Endothelial cell of umbilical vein (primary cell): ENCODE data around the gene SBK1. TPM values are rescaled to one million over a fixed set of nuclear protein-coding genes. Genes with fewer than 3 reads are reported as not detected.

Experiments used
- BruUV-seq: library from RNA; stranded (reverse); fragments of 400-500 nt; replicated peaks from 2 replicates; lab custom pipeline; 2021; lab: Mats Ljungman, UMichigan
- CTCF ChIA-PET: fragments of 300-600, 350-600 bp; sonication (Branson Sonifier 250); formaldehyde crosslinking; loops from one replicate; lab custom pipeline; 2021; ENCODE audit warnings: antibody characterized with exemption, inconsistent platforms; lab: Charles Lee
- POLR2A ChIA-PET: fragments of 300-600, 350-600 bp; sonication (Branson Sonifier 250); formaldehyde crosslinking; loops from one replicate; lab custom pipeline; 2021; ENCODE audit warnings: antibody characterized with exemption, inconsistent platforms; lab: Charles Lee
- DNase-seq: peaks from one replicate; pipeline ENCODE4 v3.0.0-alpha.2; 2011; ENCODE audit warnings: low read depth, low spot score
- FAIRE-seq: peaks from 2 replicates; lab custom pipeline; 2011; peaks lifted over from hg19 to GRCh38; lab: Jason Lieb, UNC
- H2AFZ ChIP-seq: 2 replicates; pipeline ENCODE4 v1.6.0; 2012; ENCODE audit warnings: low read depth, low read length, control low read depth, inconsistent platforms
- H3K27ac ChIP-seq: 2 replicates; pipeline ENCODE4 v1.5.1; 2011; ENCODE audit warnings: low read depth, mild to moderate bottlenecking, control low read depth, low read length, moderate library complexity; ENCODE audit not compliant: insufficient read depth
- H3K27me3 ChIP-seq, 2 experiments: 2 replicates each; pipeline versions ENCODE4 v1.6.0 to v1.6.1; 2011; ENCODE audit warnings: low read length in 2 of 2, mixed read lengths in 1 of 2; ENCODE audit not compliant: control insufficient read depth in 2 of 2, insufficient read depth in 2 of 2
- H3K36me3 ChIP-seq, 2 experiments: 2 replicates in 1 of 2; 3 replicates in 1 of 2; pipeline ENCODE4 v1.5.1; 2011; ENCODE audit warnings: low read length in 2 of 2, mild to moderate bottlenecking in 1 of 2, moderate library complexity in 1 of 2; ENCODE audit not compliant: control insufficient read depth in 2 of 2, insufficient read depth in 2 of 2; ENCODE audit errors: extremely low read depth in 1 of 2
- H3K4me1 ChIP-seq: 3 replicates; pipeline ENCODE4 v1.5.1; 2011; ENCODE audit warnings: mild to moderate bottlenecking, low read length; ENCODE audit not compliant: control insufficient read depth, insufficient read depth; ENCODE audit errors: extremely low read depth
- H3K4me2 ChIP-seq: 2 replicates; pipeline ENCODE4 v1.6.1; 2011; ENCODE audit warnings: low read length, control low read depth, mixed read lengths; ENCODE audit not compliant: insufficient read depth
- H3K4me3 ChIP-seq, 3 experiments: fragments of 200-600 bp in 1 of 3; sonication (generic), shearing (Covaris generic) in 1 of 3; replicated peaks in 1 of 3; 2 replicates each; pipeline ENCODE4 v1.5.1; 2011 to 2016; ENCODE audit warnings: control low read depth in 3 of 3, low read length in 3 of 3, mild to moderate bottlenecking in 2 of 3, inconsistent platforms in 1 of 3, low read depth in 1 of 3, moderate library complexity in 1 of 3; ENCODE audit not compliant: insufficient read depth in 1 of 3
- H3K79me2 ChIP-seq: 2 replicates; pipeline ENCODE4 v1.6.0; 2012; ENCODE audit warnings: low read length, inconsistent platforms; ENCODE audit not compliant: control insufficient read depth, insufficient read depth
- H3K9ac ChIP-seq: replicated peaks from 2 replicates; pipeline ENCODE3; 2011; ENCODE audit warnings: low read length, control low read depth; ENCODE audit not compliant: insufficient read depth; ENCODE audit errors: extremely low read depth
- H3K9me1 ChIP-seq: replicated peaks from 3 replicates; pipeline ENCODE4 v1.6.0; 2011; ENCODE audit warnings: mild to moderate bottlenecking, low read length; ENCODE audit not compliant: control insufficient read depth, insufficient read depth; ENCODE audit errors: extremely low read depth
- H3K9me3 ChIP-seq: replicated peaks from 2 replicates; pipeline ENCODE4 v1.5.1; 2012; ENCODE audit warnings: low read length, inconsistent platforms; ENCODE audit not compliant: control insufficient read depth, insufficient read depth
- H4K20me1 ChIP-seq: replicated peaks from 2 replicates; pipeline ENCODE3; 2011; ENCODE audit warnings: mild to moderate bottlenecking, low read length; ENCODE audit not compliant: control insufficient read depth, insufficient read depth; ENCODE audit errors: extremely low read depth
- EZH2 ChIP-seq: IDR thresholded peaks from 2 replicates; pipeline ENCODE4 v1.6.1; 2012; ENCODE audit warnings: borderline replicate concordance, low read depth, mild to moderate bottlenecking, moderate library complexity, low read length, inconsistent platforms; ENCODE audit not compliant: severe bottlenecking
- FOS ChIP-seq: IDR thresholded peaks from 2 replicates; pipeline ENCODE4 v1.6.1; 2011; ENCODE audit warnings: mild to moderate bottlenecking, low read length, moderate library complexity, borderline replicate concordance; ENCODE audit not compliant: insufficient read depth
- GATA2 ChIP-seq: IDR thresholded peaks from 2 replicates; pipeline ENCODE4 v1.7.0; 2011; ENCODE audit warnings: low read depth, mild to moderate bottlenecking, moderate library complexity, mixed read lengths, low read length; ENCODE audit not compliant: insufficient read length, insufficient read depth
- JUN ChIP-seq: IDR thresholded peaks from 2 replicates; pipeline ENCODE4 v1.6.1; 2011; ENCODE audit warnings: borderline replicate concordance, low read depth; ENCODE audit not compliant: insufficient read length, insufficient read depth
- MYC ChIP-seq: IDR thresholded peaks from one replicate; pipeline ENCODE4 v1.6.1; 2011; ENCODE audit warnings: mild to moderate bottlenecking, low read depth, low read length
- POLR2A ChIP-seq: IDR thresholded peaks from 2 replicates; pipeline ENCODE4 v1.6.1; 2012; ENCODE audit warnings: low read depth, mild to moderate bottlenecking, control low read depth, low read length
- POLR2AphosphoS5 ChIP-seq: IDR thresholded peaks from 2 replicates; pipeline ENCODE4 v1.6.1; 2012; ENCODE audit warnings: low read depth, mild to moderate bottlenecking, control low read depth, low read length, moderate library complexity; ENCODE audit not compliant: insufficient read depth
- dilution Hi-C: fragments of 300-500 bp; cut with MboI; formaldehyde crosslinking; loops from one replicate; pipeline ENCODE4 v1.15.0; 2019; ENCODE audit warnings: low sequenced_read_pairs; ENCODE audit not compliant: extremely low pct_ligation_motif_present
- intact Hi-C: fragments of 100-400 bp; cut with micrococcal nuclease; formaldehyde crosslinking; loops from one replicate; pipeline ENCODE4 v1.10.0; 2022
- polyA plus RNA-seq, 4 experiments: library from polyadenylated mRNA; depleted of rRNA in 3 of 4; stranded (reverse) in 3 of 4; unstranded in 1 of 4; fragments of >200 nt; gene quantifications; 2 replicates each; pipeline versions ENCODE4 v1.2.1 to v1.2.3, GENCODE V29; 2011 to 2012; ENCODE audit warnings: missing spikeins in 1 of 4
- total RNA-seq: library from RNA; stranded (reverse); gene quantifications from 2 replicates; pipeline ENCODE4 v1.2.3, GENCODE V29; 2021
- TF ChIP-seq, protein P1 (sequence below), 2 donors: IDR thresholded peaks; 1 replicate in 1 of 2; 2 replicates in 1 of 2; pipeline ENCODE4 v1.5.1; 2011; ENCODE audit warnings: low read length in 2 of 2, mild to moderate bottlenecking in 2 of 2, moderate library complexity in 2 of 2, control low read depth in 1 of 2, inconsistent platforms in 1 of 2, low read depth in 1 of 2; ENCODE audit not compliant: insufficient read depth in 1 of 2; ENCODE audit errors: extremely low read depth in 1 of 2
- TF ChIP-seq, protein P2 (sequence below): IDR thresholded peaks from 2 replicates; pipeline ENCODE4 v1.6.1; 2011; ENCODE audit not compliant: insufficient read depth, insufficient read length

The SBK1 gene
- total and polyA plus RNA-seq, 2 donors (not counting 3 experiments of a cell fraction or from before 2014, with no cell fraction given): 0.19 to 0.51 TPM

GRCh38 chr16:28320023-28320561 lies 27.8 kb downstream of the SBK1 start:
- Histone ChIP-seq H3K9me1 (no peaks in the 10 kb centered on the region), H3K27me3 (no peaks in the 10 kb centered on the region), H3K36me3 (no peaks in the 10 kb centered on the region), H3K9ac (no peak overlapping the region), H3K4me3 (no peak overlapping the region), H4K20me1 (no peaks in the 10 kb centered on the region), H3K9me3 (no peaks in the 10 kb centered on the region), H3K4me2 (no peak overlapping the region), H2AFZ (no peak overlapping the region), H3K79me2 (no peaks in the 10 kb centered on the region), H3K27ac (no peak overlapping the region), H3K4me1 (no peaks in the 10 kb centered on the region)
- dilution Hi-C loops (no loop called here), intact Hi-C loops (loop anchor here (5.0 kb wide), 1 partner anchor 297 kb away; no protein-coding TSS in a partner anchor)
- DNase-seq: no peak
- ChIA-PET CTCF (interaction anchor here (2.3 kb wide), 1 partner anchor 42 kb away, joined by 17 read pairs; no protein-coding TSS in a partner anchor), POLR2A (no interaction called here)
- no TSS peak for BruUV-seq
- TF ChIP-seq JUN (no peak), FOS (no peak), POLR2A (no peak), POLR2AphosphoS5 (no peak)
- FAIRE-seq: no peak

DNA sequence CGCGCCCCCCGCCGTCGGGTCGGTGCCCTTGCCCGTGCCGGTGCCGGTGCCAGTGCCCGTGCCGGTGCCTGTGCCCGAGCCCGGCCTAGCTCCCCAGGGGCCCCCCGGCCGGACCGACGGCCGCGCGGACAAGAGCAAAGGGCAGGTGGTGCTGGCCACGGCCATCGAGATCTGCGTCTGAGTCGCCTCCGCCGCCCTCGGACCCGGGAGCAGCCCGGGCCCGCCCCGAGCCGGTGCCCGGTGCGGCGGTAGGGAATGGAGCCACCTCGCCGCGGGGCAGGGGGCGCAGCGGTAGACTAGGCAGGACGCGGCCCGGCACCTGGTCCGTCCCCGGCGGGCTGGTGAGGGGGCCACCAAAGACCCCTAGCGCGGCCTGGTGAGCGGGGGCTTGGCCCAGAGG lies 28.4 kb downstream of the SBK1 start:
- DNase-seq: no peak
- CTCF ChIA-PET: interaction anchor here (1.2 to 1.4 kb wide), 4 partner anchors 9 to 46 kb away, joined by 5 to 11 read pairs (median 10); no protein-coding TSS in a partner anchor
- intact Hi-C loops: loop anchor here (5.0 kb wide), 1 partner anchor 297 kb away; no protein-coding TSS in a partner anchor
- TF ChIP-seq GATA2 (no peak), MYC (no peak), EZH2 (no peak), POLR2AphosphoS5 (no peak), POLR2A (no peak), FOS (no peak), JUN (no peak)
- TF ChIP-seq, protein P1, sequence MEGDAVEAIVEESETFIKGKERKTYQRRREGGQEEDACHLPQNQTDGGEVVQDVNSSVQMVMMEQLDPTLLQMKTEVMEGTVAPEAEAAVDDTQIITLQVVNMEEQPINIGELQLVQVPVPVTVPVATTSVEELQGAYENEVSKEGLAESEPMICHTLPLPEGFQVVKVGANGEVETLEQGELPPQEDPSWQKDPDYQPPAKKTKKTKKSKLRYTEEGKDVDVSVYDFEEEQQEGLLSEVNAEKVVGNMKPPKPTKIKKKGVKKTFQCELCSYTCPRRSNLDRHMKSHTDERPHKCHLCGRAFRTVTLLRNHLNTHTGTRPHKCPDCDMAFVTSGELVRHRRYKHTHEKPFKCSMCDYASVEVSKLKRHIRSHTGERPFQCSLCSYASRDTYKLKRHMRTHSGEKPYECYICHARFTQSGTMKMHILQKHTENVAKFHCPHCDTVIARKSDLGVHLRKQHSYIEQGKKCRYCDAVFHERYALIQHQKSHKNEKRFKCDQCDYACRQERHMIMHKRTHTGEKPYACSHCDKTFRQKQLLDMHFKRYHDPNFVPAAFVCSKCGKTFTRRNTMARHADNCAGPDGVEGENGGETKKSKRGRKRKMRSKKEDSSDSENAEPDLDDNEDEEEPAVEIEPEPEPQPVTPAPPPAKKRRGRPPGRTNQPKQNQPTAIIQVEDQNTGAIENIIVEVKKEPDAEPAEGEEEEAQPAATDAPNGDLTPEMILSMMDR (IDR thresholded peaks at IDR 0.05; ENCODE audit: extremely low read depth in 1 of 2, insufficient read depth in 1 of 2, low read depth in 1 of 2, low read length in 2 of 2): no peak
- TF ChIP-seq, protein P2, sequence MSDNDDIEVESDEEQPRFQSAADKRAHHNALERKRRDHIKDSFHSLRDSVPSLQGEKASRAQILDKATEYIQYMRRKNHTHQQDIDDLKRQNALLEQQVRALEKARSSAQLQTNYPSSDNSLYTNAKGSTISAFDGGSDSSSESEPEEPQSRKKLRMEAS: no peak
- Histone ChIP-seq H3K9me1 (no peaks in the 10 kb centered on the region), H3K36me3 (no peaks in the 10 kb centered on the region), H3K9me3 (no peaks in the 10 kb centered on the region), H3K27ac (no peak overlapping the region), H2AFZ (no peak overlapping the region), H3K27me3 (no peaks in the 10 kb centered on the region), H4K20me1 (no peaks in the 10 kb centered on the region), H3K4me3 (no peak overlapping the region), H3K9ac (no peak overlapping the region), H3K4me2 (no peak overlapping the region), H3K79me2 (no peaks in the 10 kb centered on the region), H3K4me1 (no peaks in the 10 kb centered on the region)
- BruUV-seq: no TSS peak
- FAIRE-seq: no peak
- POLR2A ChIA-PET: no interaction called here
- dilution Hi-C loops: no loop called here
